ENCODE results near the gene TMEM242.

Gene TMEM242

GRCh38 chr6:157323255-157323965 is at the start of gene TMEM242 (continued):
- TF ChIP-seq, protein P1, sequence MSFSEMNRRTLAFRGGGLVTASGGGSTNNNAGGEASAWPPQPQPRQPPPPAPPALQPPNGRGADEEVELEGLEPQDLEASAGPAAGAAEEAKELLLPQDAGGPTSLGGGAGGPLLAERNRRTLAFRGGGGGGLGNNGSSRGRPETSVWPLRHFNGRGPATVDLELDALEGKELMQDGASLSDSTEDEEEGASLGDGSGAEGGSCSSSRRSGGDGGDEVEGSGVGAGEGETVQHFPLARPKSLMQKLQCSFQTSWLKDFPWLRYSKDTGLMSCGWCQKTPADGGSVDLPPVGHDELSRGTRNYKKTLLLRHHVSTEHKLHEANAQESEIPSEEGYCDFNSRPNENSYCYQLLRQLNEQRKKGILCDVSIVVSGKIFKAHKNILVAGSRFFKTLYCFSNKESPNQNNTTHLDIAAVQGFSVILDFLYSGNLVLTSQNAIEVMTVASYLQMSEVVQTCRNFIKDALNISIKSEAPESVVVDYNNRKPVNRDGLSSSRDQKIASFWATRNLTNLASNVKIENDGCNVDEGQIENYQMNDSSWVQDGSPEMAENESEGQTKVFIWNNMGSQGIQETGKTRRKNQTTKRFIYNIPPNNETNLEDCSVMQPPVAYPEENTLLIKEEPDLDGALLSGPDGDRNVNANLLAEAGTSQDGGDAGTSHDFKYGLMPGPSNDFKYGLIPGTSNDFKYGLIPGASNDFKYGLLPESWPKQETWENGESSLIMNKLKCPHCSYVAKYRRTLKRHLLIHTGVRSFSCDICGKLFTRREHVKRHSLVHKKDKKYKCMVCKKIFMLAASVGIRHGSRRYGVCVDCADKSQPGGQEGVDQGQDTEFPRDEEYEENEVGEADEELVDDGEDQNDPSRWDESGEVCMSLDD (tag by site-specific recombination; IDR thresholded peaks at IDR 0.05): peak; percentile 87
- TF ChIP-seq BCL11A (tag by site-specific recombination; IDR thresholded peaks at IDR 0.05; ENCODE audit: low read depth) (peak; percentile 90), ZNF514 (tag by site-specific recombination; IDR thresholded peaks at IDR 0.05) (no peak), ZIC2 (tag by site-specific recombination; IDR thresholded peaks at IDR 0.05) (peak; percentile 87), GFI1B (tag by site-specific recombination; IDR thresholded peaks at IDR 0.05) (peak; percentile 58; the same call in 1 of the 2 replicates), ZNF404 (tag by site-specific recombination; IDR thresholded peaks at IDR 0.05) (no peak), ZFP37 (tag by site-specific recombination; IDR thresholded peaks at IDR 0.05) (peak; percentile 98), ZBTB8A (tag by site-specific recombination; IDR thresholded peaks at IDR 0.05) (peak; percentile 98), ZNF510 (tag by site-specific recombination; IDR thresholded peaks at IDR 0.05; ENCODE audit: insufficient replicate concordance) (peak; percentile 36), ZNF837 (tag by site-specific recombination; IDR thresholded peaks at IDR 0.05) (no peak), ZNF423 (tag by site-specific recombination; IDR thresholded peaks at IDR 0.05) (peak; percentile 62; the same call in 1 of the 2 replicates), ZNF416 (tag by site-specific recombination; IDR thresholded peaks at IDR 0.05) (peak; percentile 71; the same call in 1 of the 2 replicates), ZBTB1 (tag by site-specific recombination; IDR thresholded peaks at IDR 0.05) (peak; percentile 24; the same call in 1 of the 2 replicates), ZNF23 (tag by site-specific recombination; IDR thresholded peaks at IDR 0.05; ENCODE audit: borderline replicate concordance) (peak; percentile 56; the same call in 1 of the 2 replicates), ZNF202 (tag by site-specific recombination; IDR thresholded peaks at IDR 0.05; ENCODE audit: borderline replicate concordance) (no peak), GLI2 (tag by site-specific recombination; IDR thresholded peaks at IDR 0.05; ENCODE audit: borderline replicate concordance, low read depth) (no peak), ZNF623 (tag by site-specific recombination; IDR thresholded peaks at IDR 0.05) (peak; percentile 52), ZNF248 (tag by site-specific recombination; IDR thresholded peaks at IDR 0.05) (no peak), SP7 (tag by site-specific recombination; IDR thresholded peaks at IDR 0.05) (peak; percentile 95), ZNF513 (tag by site-specific recombination; IDR thresholded peaks at IDR 0.05) (peak; percentile 64), ZNF670 (tag by site-specific recombination; IDR thresholded peaks at IDR 0.05; ENCODE audit: low read depth) (no peak), TRIM28 (IDR thresholded peaks at IDR 0.05; ENCODE audit: borderline replicate concordance, low read length) (peak; percentile 77; the same call in 1 of the 2 replicates), ZNF664 (tag by site-specific recombination; IDR thresholded peaks at IDR 0.05) (peak; percentile 81), ZNF76 (tag by site-specific recombination; IDR thresholded peaks at IDR 0.05; ENCODE audit: borderline replicate concordance, low read depth) (peak; percentile 85), SALL2 (tag by site-specific recombination; IDR thresholded peaks at IDR 0.05; ENCODE audit: borderline replicate concordance) (peak; percentile 89; the same call in 1 of the 2 replicates), FEZF1 (tag by site-specific recombination; IDR thresholded peaks at IDR 0.05) (peak; percentile 46; the same call in 1 of the 2 replicates), YY1 (tag by site-specific recombination; IDR thresholded peaks at IDR 0.05) (peak; percentile 98), CTCF (tag by site-specific recombination; IDR thresholded peaks at IDR 0.05) (peak; percentile 72), ZNF350 (tag by site-specific recombination; IDR thresholded peaks at IDR 0.05) (peak; percentile 82), ZNF529 (tag by site-specific recombination; IDR thresholded peaks at IDR 0.05; ENCODE audit: insufficient replicate concordance) (peak; percentile 44), ELK4 (IDR thresholded peaks at IDR 0.05; ENCODE audit: borderline replicate concordance, low read depth, low read length) (no peak)
- TF ChIP-seq, protein P2, sequence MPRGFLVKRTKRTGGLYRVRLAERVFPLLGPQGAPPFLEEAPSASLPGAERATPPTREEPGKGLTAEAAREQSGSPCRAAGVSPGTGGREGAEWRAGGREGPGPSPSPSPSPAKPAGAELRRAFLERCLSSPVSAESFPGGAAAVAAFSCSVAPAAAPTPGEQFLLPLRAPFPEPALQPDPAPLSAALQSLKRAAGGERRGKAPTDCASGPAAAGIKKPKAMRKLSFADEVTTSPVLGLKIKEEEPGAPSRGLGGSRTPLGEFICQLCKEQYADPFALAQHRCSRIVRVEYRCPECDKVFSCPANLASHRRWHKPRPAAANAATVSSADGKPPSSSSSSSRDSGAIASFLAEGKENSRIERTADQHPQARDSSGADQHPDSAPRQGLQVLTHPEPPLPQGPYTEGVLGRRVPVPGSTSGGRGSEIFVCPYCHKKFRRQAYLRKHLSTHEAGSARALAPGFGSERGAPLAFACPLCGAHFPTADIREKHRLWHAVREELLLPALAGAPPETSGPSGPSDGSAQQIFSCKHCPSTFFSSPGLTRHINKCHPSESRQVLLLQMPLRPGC (tag by site-specific recombination; IDR thresholded peaks at IDR 0.05): peak; percentile 90
